ENCODE results near the gene NCF2.
"Not testable (repeated sequence)": the region's sequence is repeated elsewhere in the genome, so short reads cannot be mapped to it uniquely, and the experiment has no call there.

NCF2 gene

GRCh38 chr1:183590244-183591191 lies at the start of gene NCF2:
TSS of gene NCF2 (minus strand) at chr1:183590459. CDS start at chr1:183590329, 130 bp downstream.
- DNase-seq = peak; percentile 57

DNA sequence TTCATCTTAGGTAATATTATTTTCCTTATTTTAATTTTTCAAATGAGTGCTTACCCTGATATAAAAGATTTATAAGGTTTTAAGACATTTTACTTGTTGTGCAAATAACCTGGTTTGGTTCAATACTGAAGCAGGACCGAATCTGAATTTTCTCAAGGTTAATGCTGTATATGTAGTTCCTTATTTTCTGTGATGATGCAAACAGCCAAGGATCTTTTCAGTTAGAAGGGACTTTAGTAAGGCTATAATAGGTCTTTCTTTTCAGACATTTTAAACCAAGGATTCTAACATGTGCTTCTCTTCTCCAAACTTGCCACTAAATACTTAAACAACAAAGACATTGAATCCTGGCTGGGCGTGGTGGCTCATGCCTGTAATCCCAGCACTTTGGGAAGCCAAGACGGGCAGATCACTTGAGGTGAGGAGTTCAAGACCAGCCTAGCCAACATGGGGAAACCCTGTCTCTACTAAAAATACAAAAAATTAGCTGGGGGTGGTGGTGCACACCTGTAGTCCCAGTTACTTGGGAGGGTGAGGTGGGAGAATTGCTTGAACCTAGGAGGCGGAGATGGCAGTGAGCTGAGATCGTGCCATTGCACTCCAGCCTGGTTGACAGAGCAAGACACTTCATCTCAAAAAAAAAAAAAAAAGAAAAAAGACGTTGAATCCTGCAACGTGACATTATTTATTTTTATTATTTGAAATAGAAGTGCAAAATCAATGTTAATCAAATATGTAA lies 48.6 kb upstream of the NCF2 start:
- no peak for DNase-seq

GRCh38 chr1:183636783-183637182 lies 46.5 kb upstream of the NCF2 start:
- DNase-seq = no peak

DNA sequence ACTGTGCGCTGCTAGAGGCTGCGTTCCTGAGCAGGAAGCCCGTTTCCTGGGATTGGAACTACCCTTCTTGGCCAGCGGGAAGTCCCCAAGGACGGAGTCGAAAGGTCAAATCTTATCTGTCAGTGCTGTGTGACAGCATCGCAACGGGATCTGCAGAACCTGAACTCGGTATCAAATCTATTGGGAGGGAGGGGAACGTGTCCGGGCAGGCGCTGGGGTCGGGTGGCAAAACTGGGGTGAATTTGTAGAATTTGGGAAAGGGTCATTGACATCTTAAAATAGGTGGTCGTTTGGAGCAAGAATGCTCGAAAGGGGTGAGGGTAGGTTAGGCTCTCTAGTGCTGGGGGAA lies 46.0 kb upstream of the NCF2 start:
- no peak for DNase-seq

- peak; percentile 98 for DNase-seq
These were observed 45.5 kb upstream of the NCF2 start, which contains the start of gene ARPC5 for GRCh38 chr1:183635606-183636333. TSS of gene ARPC5 (minus strand) at chr1:183635783. CDS start at chr1:183635659, 124 bp downstream.

- DNase-seq = peak; percentile 18
These were observed 44.9 kb upstream of the NCF2 start for GRCh38 chr1:183635099-183635605.

DNA sequence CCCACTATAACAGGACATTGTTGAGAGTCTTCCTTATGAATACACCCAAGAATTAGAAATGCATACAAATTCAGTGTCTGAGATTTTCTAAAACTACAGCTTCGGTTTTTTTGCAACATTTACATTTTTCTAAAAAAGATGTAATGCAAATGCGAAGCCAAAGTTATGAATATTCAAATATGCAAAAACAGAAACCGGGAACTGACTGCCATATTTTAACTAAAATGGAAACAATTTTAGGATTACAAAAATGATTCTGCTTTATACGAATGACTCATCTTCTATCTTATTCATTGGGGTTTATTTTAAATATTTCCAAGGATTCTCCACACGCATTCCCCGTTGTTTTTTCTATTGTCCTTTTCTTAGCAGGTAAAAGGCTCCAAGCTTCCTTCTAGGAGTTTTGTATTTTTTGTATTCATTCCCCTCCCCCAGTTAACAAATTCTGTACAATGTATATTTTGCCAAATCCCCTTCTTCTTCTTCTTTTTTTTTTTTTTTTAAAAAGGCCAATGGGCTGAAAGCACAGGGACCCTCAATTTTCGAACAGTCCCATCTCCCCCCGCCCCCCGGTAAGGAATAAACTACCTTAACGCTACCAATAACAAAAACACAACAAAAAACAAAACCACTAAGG lies 44.3 kb upstream of the NCF2 start:
- no peak for DNase-seq

DNA sequence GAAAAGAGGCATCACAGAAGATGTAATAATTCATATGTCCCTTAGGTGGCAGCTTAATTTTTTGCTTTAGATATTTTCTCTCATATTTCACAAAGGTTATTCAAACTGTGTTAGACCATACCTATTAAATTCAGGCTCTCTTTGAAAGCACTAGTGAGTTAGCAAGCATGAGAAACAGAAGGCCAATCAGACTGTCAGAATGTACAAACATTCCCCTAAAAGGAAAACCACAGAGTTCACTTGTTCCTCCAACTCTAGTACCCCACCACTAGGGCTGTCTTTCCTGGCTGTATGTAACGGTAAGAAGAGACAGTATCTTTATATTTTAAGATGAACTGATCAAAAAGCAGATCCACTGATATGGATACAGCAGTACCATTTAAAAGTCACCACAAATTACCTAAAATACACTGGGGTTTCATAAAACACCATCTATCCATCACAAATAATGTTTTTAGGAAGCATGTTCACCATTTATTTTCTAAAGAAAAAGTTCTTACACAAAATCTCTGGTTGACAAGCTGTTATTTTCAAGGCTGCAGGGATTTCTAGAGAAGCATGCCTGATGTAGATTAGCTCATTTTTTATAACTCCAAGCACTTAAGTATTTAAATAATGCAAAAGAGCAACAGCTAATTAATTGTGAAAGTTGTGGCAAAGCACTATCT lies 43.6 kb upstream of the NCF2 start:
- DNase-seq = peak; percentile 50

- DNase-seq = no peak
These were observed 42.7 kb upstream of the NCF2 start for GRCh38 chr1:183632964-183633363.

GRCh38 chr1:183632114-183632513 lies 41.9 kb upstream of the NCF2 start:
- no peak for DNase-seq

DNA sequence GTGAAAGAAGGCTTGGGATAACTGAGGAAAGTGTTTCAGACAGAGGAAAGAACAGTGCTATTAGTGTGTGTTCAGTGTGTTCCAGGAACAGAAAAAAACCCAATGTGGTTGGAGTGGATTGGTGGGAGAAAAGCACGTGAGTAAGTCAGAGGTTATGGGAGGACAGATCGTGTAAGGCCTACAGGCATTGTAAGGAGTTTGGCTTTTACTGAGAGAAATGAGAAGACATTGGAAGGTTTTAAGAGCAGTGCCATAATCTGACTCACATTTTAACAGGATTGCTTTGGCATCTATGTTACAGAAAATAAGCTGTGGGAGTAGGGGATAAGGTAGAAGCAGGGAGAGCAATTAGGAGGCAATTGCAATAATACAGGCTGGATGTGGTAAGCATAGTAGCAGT lies 40.5 kb upstream of the NCF2 start:
- no peak for DNase-seq

GRCh38 chr1:183628537-183628936 lies 38.3 kb upstream of the NCF2 start:
- DNase-seq = no peak

- not testable (repeated sequence) for DNase-seq
These were observed 36.0 kb upstream of the NCF2 start for GRCh38 chr1:183626236-183626635.

DNA sequence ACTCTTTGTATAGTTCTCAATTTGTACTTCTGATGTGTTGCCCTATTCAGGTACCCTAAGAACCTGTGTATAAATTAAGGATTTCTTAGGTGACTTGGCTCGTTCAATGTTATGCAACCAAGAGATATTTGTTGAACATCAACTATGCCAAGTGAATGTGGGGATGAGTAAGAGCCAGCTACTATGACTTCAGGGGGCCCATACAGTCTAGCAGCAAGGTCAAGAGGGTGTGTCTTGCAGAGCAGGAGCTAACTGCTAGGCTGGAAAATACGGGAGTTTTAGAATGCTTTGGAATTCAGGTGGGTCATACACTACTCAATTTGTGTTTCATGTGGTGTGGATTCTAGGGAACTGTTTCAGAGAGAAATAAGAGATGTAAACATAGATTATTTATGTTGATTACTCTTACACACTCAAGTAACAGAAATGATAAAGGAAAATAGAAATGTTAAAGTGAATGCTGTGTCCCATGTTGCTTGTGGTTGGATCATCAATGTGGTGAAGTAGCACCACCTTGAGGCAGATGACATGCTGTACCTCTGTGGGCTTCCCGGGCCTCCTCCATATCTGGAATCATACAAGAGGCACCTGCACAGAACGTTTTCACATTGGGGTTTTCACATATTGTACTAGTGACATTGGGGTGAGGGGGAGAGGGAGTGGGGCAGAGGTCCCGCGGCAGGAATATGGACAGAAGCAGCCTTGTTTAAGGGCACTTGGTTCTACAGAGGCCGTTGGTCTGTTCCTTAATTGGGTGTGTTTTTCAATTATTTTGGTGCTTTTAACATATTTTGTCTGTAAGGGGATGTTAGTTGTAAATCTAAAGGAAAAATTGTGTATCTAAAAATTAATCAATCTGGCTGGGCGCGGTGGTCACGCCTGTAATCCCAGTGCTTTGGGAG lies 32.9 kb upstream of the NCF2 start:
- peak; percentile 65 for DNase-seq

- no peak for DNase-seq
These were observed 31.8 kb upstream of the NCF2 start for GRCh38 chr1:183622013-183622412.

GRCh38 chr1:183620311-183620710 lies 30.1 kb upstream of the NCF2 start:
- no peak for DNase-seq

GRCh38 chr1:183619781-183620180 lies 29.5 kb upstream of the NCF2 start:
- no peak for DNase-seq

DNA sequence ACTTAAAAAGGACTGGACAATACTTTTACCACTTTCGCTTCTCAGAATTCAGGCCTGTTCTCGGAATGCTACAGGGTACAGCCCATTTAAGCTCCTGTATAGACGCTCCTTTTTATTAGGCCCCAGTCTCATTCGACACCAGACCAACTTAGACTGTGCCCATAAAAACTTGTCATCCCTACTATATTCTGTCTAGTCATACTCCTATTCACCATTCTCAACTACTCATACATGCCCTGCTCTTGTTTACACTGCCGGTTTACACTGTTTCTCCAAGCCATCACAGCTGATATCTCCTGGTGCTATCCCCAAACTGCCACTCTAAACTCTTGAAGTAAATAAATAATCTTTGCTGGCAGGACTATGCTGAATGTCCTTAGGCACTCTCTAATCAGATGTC lies 27.9 kb upstream of the NCF2 start:
- DNase-seq = not testable (repeated sequence)

- DNase-seq = not testable (repeated sequence)
These were observed 22.7 kb upstream of the NCF2 start for GRCh38 chr1:183612975-183613374.

DNA sequence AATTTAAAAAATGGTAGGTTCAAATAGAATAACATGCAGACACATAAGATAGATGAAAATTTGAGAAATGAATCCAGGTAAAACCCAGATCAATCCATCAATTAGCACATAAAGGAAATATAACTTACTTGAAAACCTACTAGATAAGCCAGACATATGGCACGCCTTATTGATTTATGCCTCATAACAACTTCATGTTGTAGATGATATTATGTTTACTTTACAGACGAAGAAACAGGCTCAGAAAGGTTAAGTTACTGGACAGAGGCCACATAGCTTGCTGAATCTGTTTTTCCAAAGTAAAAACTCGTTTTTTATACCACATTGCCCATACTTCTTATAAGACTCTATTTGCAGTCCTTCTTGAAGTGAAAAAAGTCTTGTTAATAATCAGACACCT lies 22.1 kb upstream of the NCF2 start:
- no peak for DNase-seq

GRCh38 chr1:183611021-183611420 lies 20.8 kb upstream of the NCF2 start:
- DNase-seq = no peak

Data from CD4-positive, alpha-beta T cell treated with Interleukin-6 for 4 hours (primary cell).